Adrenal gland (tissue), 5 donors: Measurements from ENCODE around the gene KCNMB4.

ENCODE experiments used
- CTCF ChIP-seq, 6 experiments: fragments of 450-650 bp in 4 of 6; fragments of 200-600 bp in 2 of 6; sonication (generic) in 1 of 6; IDR thresholded peaks; 1 replicate in 5 of 6; 2 replicates in 1 of 6; pipeline versions ENCODE4 v1.5.1 to v1.8.0; 2016 to 2021; ENCODE audit warnings: antibody characterized with exemption in 6 of 6, mild to moderate bottlenecking in 2 of 6, moderate library complexity in 1 of 6
- POLR2A ChIP-seq, 2 donors: fragments of 450-650 bp; IDR thresholded peaks; one replicate each; pipeline ENCODE4 v1.6.1; 2017; ENCODE audit warnings: antibody characterized with exemption in 2 of 2, mild to moderate bottlenecking in 2 of 2, moderate library complexity in 1 of 2
- donor health status: DM: no; HTN: no; CAD: no.

DNA sequence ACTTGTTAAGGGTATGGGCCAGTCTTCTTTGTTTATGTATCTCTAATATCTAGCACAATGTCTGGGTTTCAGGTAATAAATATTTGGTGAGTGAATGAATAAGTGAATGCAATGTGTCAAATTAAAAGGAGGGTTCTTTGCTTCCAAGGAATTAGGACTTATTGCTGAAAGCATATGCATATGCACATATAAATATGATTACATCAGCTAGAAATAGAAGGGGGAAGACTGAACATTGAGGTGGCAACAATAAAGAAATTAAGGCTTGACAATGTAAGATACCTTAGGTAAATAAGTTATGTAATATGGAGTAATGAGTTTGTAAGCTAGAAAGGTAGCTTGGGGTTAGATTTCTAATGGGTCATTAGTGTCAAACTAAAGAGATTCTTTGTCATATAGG is 37.7 kb downstream of the KCNMB4 start:
- TF ChIP-seq CTCF (IDR thresholded peaks at IDR 0.05) (no peak), POLR2A (IDR thresholded peaks at IDR 0.05) (no peak)
